K562 (cell line): ENCODE data around the gene HNRNPF. TPM values are rescaled to one million over a fixed set of nuclear protein-coding genes. Genes with fewer than 3 reads are reported as not detected.
A peak's percentile ranks its signal among the peaks of the same experiment; 100 is the strongest.

Experiments
- RFX1 ChIP-seq: fragments of 450-650 bp; IDR thresholded peaks from 2 replicates; pipeline ENCODE4 v1.6.1; 2016; ENCODE audit warnings: mild to moderate bottlenecking, moderate library complexity
- TEAD2 ChIP-seq: fragments of 450-650 bp; IDR thresholded peaks from 2 replicates; pipeline ENCODE4 v1.6.1; 2016; ENCODE audit warnings: missing genetic modification characterization, control low read depth, missing compliant biosample characterization
- TOE1 ChIP-seq, 2 experiments: fragments of 450-650 bp in 1 of 2; sonication (generic) in 1 of 2; formaldehyde crosslinking in 1 of 2; IDR thresholded peaks; 2 replicates each; pipeline versions ENCODE4 v1.7.1 to v1.8.0; 2016 to 2022; ENCODE audit warnings: borderline replicate concordance in 2 of 2, mild to moderate bottlenecking in 2 of 2, antibody characterized with exemption in 1 of 2, inconsistent platforms in 1 of 2, low read depth in 1 of 2, missing genetic modification reagents in 1 of 2, moderate library complexity in 1 of 2
- ZNF583 ChIP-seq: fragments of 250-450 bp; sonication (Bioruptor Pico); IDR thresholded peaks from 2 replicates; pipeline ENCODE4 v1.4.0; 2020
- polyA plus RNA-seq, 8 experiments: library from polyadenylated mRNA; depleted of rRNA in 4 of 8; stranded (reverse) in 5 of 8; unstranded in 3 of 8; fragments of >200 nt; fragmentation: Nextera tagmentation in 2 of 8; fragmentation: Illumina TruSeq in 1 of 8; extraction: Ambion mirVana in 2 of 8; extraction: Trizol in 1 of 8; gene quantifications; 2 replicates each; pipeline versions ENCODE4 v1.2.1 to v1.2.3, GENCODE V29; 2011 to 2014; ENCODE audit warnings: inconsistent platforms in 1 of 8, missing spikeins in 1 of 8
- total RNA-seq, 7 experiments: library from RNA; depleted of rRNA in 6 of 7; stranded (reverse); fragments of >200 nt in 6 of 7; fragmentation: Illumina TruSeq in 2 of 7; extraction: Trizol in 2 of 7; gene quantifications; 2 replicates each; pipeline versions ENCODE4 v1.2.1 to v1.2.3, GENCODE V29; 2011 to 2021; ENCODE audit warnings: low replicate concordance in 1 of 7
- TF ChIP-seq, protein P1 (sequence below): fragments of 200-800 bp; sonication (Bioruptor generic); IDR thresholded peaks from 2 replicates; pipeline ENCODE4 v1.6.1; 2016; ENCODE audit warnings: missing genetic modification characterization, missing compliant biosample characterization
- TF ChIP-seq, protein P2 (sequence below): sonication (generic); formaldehyde crosslinking; IDR thresholded peaks from 2 replicates; pipeline ENCODE4 v1.8.0; 2023; ENCODE audit warnings: mild to moderate bottlenecking, missing genetic modification reagents
- TF ChIP-seq, protein P3 (sequence below): fragments of 250-450 bp; sonication (Bioruptor Pico); IDR thresholded peaks from 2 replicates; pipeline ENCODE4 v1.4.0; 2020; ENCODE audit warnings: mild to moderate bottlenecking, moderate library complexity, borderline replicate concordance

HNRNPF gene
- total and polyA plus RNA-seq, 9 of the 15 experiments (the other 6 are each of a cell fraction or from before 2014, with no cell fraction given) = 192 to 489 (median 416) TPM

DNA sequence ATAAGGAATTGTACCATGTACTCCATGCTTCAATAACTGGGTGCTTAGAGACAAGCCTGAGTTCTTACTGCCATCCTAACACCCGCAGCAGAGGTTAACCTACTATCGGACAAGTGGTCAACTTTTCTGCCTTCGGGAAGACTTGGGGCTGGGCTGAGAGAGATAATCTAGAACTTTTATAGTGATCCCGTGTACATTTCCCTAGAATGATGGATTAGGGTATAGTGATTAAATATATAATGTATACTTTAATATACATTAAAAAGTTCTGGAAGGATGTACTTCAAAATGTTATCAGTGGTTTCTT, 12.2 kb upstream of the HNRNPF start (continued):
- TF ChIP-seq, protein P1, sequence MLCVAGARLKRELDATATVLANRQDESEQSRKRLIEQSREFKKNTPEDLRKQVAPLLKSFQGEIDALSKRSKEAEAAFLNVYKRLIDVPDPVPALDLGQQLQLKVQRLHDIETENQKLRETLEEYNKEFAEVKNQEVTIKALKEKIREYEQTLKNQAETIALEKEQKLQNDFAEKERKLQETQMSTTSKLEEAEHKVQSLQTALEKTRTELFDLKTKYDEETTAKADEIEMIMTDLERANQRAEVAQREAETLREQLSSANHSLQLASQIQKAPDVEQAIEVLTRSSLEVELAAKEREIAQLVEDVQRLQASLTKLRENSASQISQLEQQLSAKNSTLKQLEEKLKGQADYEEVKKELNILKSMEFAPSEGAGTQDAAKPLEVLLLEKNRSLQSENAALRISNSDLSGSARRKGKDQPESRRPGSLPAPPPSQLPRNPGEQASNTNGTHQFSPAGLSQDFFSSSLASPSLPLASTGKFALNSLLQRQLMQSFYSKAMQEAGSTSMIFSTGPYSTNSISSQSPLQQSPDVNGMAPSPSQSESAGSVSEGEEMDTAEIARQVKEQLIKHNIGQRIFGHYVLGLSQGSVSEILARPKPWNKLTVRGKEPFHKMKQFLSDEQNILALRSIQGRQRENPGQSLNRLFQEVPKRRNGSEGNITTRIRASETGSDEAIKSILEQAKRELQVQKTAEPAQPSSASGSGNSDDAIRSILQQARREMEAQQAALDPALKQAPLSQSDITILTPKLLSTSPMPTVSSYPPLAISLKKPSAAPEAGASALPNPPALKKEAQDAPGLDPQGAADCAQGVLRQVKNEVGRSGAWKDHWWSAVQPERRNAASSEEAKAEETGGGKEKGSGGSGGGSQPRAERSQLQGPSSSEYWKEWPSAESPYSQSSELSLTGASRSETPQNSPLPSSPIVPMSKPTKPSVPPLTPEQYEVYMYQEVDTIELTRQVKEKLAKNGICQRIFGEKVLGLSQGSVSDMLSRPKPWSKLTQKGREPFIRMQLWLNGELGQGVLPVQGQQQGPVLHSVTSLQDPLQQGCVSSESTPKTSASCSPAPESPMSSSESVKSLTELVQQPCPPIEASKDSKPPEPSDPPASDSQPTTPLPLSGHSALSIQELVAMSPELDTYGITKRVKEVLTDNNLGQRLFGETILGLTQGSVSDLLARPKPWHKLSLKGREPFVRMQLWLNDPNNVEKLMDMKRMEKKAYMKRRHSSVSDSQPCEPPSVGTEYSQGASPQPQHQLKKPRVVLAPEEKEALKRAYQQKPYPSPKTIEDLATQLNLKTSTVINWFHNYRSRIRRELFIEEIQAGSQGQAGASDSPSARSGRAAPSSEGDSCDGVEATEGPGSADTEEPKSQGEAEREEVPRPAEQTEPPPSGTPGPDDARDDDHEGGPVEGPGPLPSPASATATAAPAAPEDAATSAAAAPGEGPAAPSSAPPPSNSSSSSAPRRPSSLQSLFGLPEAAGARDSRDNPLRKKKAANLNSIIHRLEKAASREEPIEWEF (CRISPR knock-in tag) = 0 out of 2 replicates have a peak, but pooled peaks have one; percentile 14
- peak; percentile 5; the same call in 1 of the 2 replicates for TF ChIP-seq TOE1 (IDR thresholded peaks at IDR 0.05; ENCODE audit: borderline replicate concordance)
- no peak for TF ChIP-seq TOE1 (CRISPR knock-in tag; IDR thresholded peaks at IDR 0.05; ENCODE audit: borderline replicate concordance, low read depth)
- 0 out of 2 replicates have a peak, but pooled peaks have one; percentile 1 for TF ChIP-seq TEAD2 (tag)
- TF ChIP-seq, protein P2, sequence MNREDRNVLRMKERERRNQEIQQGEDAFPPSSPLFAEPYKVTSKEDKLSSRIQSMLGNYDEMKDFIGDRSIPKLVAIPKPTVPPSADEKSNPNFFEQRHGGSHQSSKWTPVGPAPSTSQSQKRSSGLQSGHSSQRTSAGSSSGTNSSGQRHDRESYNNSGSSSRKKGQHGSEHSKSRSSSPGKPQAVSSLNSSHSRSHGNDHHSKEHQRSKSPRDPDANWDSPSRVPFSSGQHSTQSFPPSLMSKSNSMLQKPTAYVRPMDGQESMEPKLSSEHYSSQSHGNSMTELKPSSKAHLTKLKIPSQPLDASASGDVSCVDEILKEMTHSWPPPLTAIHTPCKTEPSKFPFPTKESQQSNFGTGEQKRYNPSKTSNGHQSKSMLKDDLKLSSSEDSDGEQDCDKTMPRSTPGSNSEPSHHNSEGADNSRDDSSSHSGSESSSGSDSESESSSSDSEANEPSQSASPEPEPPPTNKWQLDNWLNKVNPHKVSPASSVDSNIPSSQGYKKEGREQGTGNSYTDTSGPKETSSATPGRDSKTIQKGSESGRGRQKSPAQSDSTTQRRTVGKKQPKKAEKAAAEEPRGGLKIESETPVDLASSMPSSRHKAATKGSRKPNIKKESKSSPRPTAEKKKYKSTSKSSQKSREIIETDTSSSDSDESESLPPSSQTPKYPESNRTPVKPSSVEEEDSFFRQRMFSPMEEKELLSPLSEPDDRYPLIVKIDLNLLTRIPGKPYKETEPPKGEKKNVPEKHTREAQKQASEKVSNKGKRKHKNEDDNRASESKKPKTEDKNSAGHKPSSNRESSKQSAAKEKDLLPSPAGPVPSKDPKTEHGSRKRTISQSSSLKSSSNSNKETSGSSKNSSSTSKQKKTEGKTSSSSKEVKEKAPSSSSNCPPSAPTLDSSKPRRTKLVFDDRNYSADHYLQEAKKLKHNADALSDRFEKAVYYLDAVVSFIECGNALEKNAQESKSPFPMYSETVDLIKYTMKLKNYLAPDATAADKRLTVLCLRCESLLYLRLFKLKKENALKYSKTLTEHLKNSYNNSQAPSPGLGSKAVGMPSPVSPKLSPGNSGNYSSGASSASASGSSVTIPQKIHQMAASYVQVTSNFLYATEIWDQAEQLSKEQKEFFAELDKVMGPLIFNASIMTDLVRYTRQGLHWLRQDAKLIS (CRISPR knock-in tag) = no peak
- TF ChIP-seq ZNF583 (CRISPR knock-in tag) = no peak
- TF ChIP-seq, protein P3, sequence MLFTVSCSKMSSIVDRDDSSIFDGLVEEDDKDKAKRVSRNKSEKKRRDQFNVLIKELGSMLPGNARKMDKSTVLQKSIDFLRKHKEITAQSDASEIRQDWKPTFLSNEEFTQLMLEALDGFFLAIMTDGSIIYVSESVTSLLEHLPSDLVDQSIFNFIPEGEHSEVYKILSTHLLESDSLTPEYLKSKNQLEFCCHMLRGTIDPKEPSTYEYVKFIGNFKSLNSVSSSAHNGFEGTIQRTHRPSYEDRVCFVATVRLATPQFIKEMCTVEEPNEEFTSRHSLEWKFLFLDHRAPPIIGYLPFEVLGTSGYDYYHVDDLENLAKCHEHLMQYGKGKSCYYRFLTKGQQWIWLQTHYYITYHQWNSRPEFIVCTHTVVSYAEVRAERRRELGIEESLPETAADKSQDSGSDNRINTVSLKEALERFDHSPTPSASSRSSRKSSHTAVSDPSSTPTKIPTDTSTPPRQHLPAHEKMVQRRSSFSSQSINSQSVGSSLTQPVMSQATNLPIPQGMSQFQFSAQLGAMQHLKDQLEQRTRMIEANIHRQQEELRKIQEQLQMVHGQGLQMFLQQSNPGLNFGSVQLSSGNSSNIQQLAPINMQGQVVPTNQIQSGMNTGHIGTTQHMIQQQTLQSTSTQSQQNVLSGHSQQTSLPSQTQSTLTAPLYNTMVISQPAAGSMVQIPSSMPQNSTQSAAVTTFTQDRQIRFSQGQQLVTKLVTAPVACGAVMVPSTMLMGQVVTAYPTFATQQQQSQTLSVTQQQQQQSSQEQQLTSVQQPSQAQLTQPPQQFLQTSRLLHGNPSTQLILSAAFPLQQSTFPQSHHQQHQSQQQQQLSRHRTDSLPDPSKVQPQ = 0 out of 2 replicates have a peak, but pooled peaks have one; percentile 0
- 0 out of 2 replicates have a peak, but pooled peaks have one; percentile 18 for TF ChIP-seq RFX1
